Measurements from ENCODE around the gene GRIK4. TPM values are rescaled to one million over a fixed set of nuclear protein-coding genes. Genes with fewer than 3 reads are reported as not detected.

Gene GRIK4
- total RNA-seq, 1 experiment from 2014 or later = 3.3 TPM

- Mint-ChIP-seq H3K27ac (no peak overlapping the region), H3K4me1 (peaks cover 59% of the 10 kb centered on the region), H3K4me3 (no peak overlapping the region), H3K36me3 (no peaks in the 10 kb centered on the region), H3K27me3 (ENCODE audit: low read depth) (peaks cover 3% of the 10 kb centered on the region), H3K9me3 (no peaks in the 10 kb centered on the region)
- ChIA-PET POLR2A (interaction anchor here (0.6 to 0.7 kb wide), 2 partner anchors 22 to 1239 kb away, joined by 3 read pairs; no protein-coding TSS in a partner anchor), CTCF (interaction anchor here (0.6 to 3.0 kb wide), 14 partner anchors 10 to 381 kb away, joined by 3 to 10 read pairs (median 3); partner anchors contain the start of gene GRIK4)
- ATAC-seq = peak; percentile 7; the same call in 1 of the 2 replicates
- DNase-seq (ENCODE audit: low spot score) = no peak
- no peak for TF ChIP-seq KAT7 (CRISPR knock-in tag; IDR thresholded peaks at IDR 0.05; ENCODE audit: borderline replicate concordance)
- no peak for TF ChIP-seq USF1 (CRISPR knock-in tag; IDR thresholded peaks at IDR 0.05)
- no peak for TF ChIP-seq CDX4 (CRISPR knock-in tag; IDR thresholded peaks at IDR 0.05; ENCODE audit: borderline replicate concordance)
- TF ChIP-seq PREB (CRISPR knock-in tag; IDR thresholded peaks at IDR 0.05; ENCODE audit: borderline replicate concordance) = no peak
- no peak for TF ChIP-seq NR1H2 (CRISPR knock-in tag; IDR thresholded peaks at IDR 0.05)
- TF ChIP-seq NFYB (CRISPR knock-in tag; conservative IDR thresholded peaks at IDR 0.05; ENCODE audit: low read depth) = no peak
- TF ChIP-seq NR2C2 (CRISPR knock-in tag; IDR thresholded peaks at IDR 0.05) = no peak
- no peak for TF ChIP-seq SOX15 (CRISPR knock-in tag; IDR thresholded peaks at IDR 0.05)
- no peak for TF ChIP-seq STAT6 (CRISPR knock-in tag; conservative IDR thresholded peaks at IDR 0.05; ENCODE audit: low read depth)
- TF ChIP-seq TEAD4 (CRISPR knock-in tag; IDR thresholded peaks at IDR 0.05) = no peak
- TF ChIP-seq RORB (CRISPR knock-in tag; IDR thresholded peaks at IDR 0.05) = no peak
- TF ChIP-seq USF2 (CRISPR knock-in tag; IDR thresholded peaks at IDR 0.05) = no peak
- no peak for TF ChIP-seq FOXK1 (CRISPR knock-in tag; IDR thresholded peaks at IDR 0.05)
- no peak for TF ChIP-seq ZNF425 (CRISPR knock-in tag; conservative IDR thresholded peaks at IDR 0.05)
- no peak for TF ChIP-seq GABPB1 (CRISPR knock-in tag; IDR thresholded peaks at IDR 0.05)
Observed at GRCh38 chr11:120548682-120549209, 37.2 kb downstream of the GRIK4 start.

- Mint-ChIP-seq H3K27me3 (ENCODE audit: low read depth) (peaks cover 3% of the 10 kb centered on the region), H3K27ac (no peak overlapping the region), H3K36me3 (no peaks in the 10 kb centered on the region), H3K4me3 (no peak overlapping the region), H3K9me3 (no peaks in the 10 kb centered on the region), H3K4me1 (peaks cover 60% of the 10 kb centered on the region)
- no peak for DNase-seq (ENCODE audit: low spot score)
- CTCF ChIA-PET = interaction anchor here (0.8 to 2.3 kb wide), 9 partner anchors 10 to 246 kb away, joined by 3 to 9 read pairs (median 3); no protein-coding TSS in a partner anchor
- POLR2A ChIA-PET = interaction anchor here (0.6 to 0.7 kb wide), 2 partner anchors 22 to 1239 kb away, joined by 3 read pairs; no protein-coding TSS in a partner anchor
- no peak for ATAC-seq
- no peak for TF ChIP-seq FOXJ3 (CRISPR knock-in tag; IDR thresholded peaks at IDR 0.05; ENCODE audit: borderline replicate concordance)
- TF ChIP-seq NFYB (CRISPR knock-in tag; conservative IDR thresholded peaks at IDR 0.05; ENCODE audit: low read depth) = no peak
- TF ChIP-seq ZSCAN18 (CRISPR knock-in tag; IDR thresholded peaks at IDR 0.05) = no peak
- no peak for TF ChIP-seq ATF2 (CRISPR knock-in tag; IDR thresholded peaks at IDR 0.05; ENCODE audit: borderline replicate concordance, low read depth)
- no peak for TF ChIP-seq ZNF317 (CRISPR knock-in tag; IDR thresholded peaks at IDR 0.05; ENCODE audit: borderline replicate concordance, low read depth)
- TF ChIP-seq RORB (CRISPR knock-in tag; IDR thresholded peaks at IDR 0.05) = no peak
- TF ChIP-seq STAT6 (CRISPR knock-in tag; conservative IDR thresholded peaks at IDR 0.05; ENCODE audit: low read depth) = no peak
Observed at GRCh38 chr11:120549346-120549745, 37.8 kb downstream of the GRIK4 start.

Data from WTC11 (cell line).